HG03575 (cell line): ENCODE measurements around the gene AP4S1.
"Not testable (repeated sequence)": the region's sequence is repeated elsewhere in the genome, so short reads cannot be mapped to it uniquely, and the experiment has no call there.

Source experiments
- ATAC-seq: cut with Tn5 transposase; IDR thresholded peaks from one replicate; pipeline ENCODE4 v1.9.1; 2021; ENCODE audit not compliant: unreplicated experiment, insufficient number of reproducible peaks, low FRiP score; ENCODE audit errors: extremely low read depth

AP4S1 gene, protein sequence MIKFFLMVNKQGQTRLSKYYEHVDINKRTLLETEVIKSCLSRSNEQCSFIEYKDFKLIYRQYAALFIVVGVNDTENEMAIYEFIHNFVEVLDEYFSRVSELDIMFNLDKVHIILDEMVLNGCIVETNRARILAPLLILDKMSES

GRCh38 chr14:31025367-31026076 lies at the start of gene AP4S1:
TSS of gene AP4S1 (plus strand) at chr14:31025649. CDS start at chr14:31066197, 40,548 bp downstream.
- no peak for ATAC-seq

GRCh38 chr14:30977752-30978151 lies 47.7 kb upstream of the AP4S1 start:
- ATAC-seq = no peak

GRCh38 chr14:30980106-30980704 lies 45.2 kb upstream of the AP4S1 start:
- not testable (repeated sequence) for ATAC-seq

GRCh38 chr14:30980980-30981379 lies 44.5 kb upstream of the AP4S1 start:
- no peak for ATAC-seq

GRCh38 chr14:30982533-30982932 lies 42.9 kb upstream of the AP4S1 start:
- no peak for ATAC-seq

- no peak for ATAC-seq
These were observed 41.6 kb upstream of the AP4S1 start for GRCh38 chr14:30983858-30984257.

DNA sequence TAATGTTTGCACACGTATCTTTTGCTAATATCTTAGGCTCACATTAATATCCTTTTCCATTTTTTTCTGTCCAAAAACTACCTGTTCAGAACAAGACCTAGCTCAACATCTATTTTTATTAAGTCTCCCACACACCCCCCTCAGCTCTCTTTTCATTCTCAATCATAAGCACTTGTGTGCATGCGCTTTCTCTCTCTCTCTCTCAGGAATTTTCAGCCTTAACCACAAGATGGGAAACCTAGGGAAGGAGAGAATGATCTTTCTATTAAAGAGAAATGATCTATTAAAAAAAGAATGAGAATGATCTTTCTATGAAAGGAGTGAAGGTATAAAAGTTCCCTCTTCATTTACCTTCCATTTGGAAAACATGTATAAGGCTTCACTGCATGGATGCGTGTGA lies 39.7 kb upstream of the AP4S1 start:
- ATAC-seq = no peak

GRCh38 chr14:30988509-30988908 lies 36.9 kb upstream of the AP4S1 start:
- no peak for ATAC-seq

GRCh38 chr14:30990770-30991169 lies 34.7 kb upstream of the AP4S1 start:
- no peak for ATAC-seq

DNA sequence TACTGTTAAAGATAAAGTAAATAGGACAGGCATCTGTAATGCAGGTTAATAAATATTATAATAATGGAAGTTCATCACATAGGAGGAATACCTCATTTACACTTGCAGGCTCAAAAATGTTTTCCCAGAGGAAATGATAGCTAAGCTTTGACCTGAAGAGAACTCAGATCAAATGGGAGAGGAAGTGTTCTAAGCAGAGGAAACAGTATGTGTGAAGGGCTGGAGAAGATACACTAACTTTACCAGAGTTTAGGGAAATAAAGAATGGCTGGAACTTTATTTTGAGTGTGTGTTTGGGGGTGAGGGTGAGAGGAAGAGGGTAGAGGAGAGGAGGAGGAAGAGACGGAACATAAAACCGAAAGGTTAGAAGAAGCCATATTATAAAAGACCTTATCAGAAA lies 34.0 kb upstream of the AP4S1 start:
- ATAC-seq = no peak

DNA sequence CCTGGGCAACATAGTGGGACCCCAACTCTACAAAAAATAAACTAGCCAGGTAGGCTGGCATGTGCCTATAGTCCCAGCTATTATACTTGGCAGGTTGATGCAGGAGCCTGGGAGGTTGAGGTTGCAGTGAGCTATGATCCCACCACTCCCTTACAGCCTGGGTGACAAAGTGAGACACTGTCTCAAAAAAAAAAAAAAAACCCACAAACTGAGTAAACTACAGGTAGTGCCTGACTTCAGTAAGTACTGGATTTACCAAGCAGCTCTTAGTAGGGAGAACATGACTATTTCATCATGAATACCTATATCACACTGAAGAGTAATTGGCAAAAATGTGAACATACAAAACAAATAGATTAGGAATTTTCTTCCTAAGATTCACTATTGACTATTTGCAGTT lies 32.4 kb upstream of the AP4S1 start:
- ATAC-seq = no peak

GRCh38 chr14:30994681-30995620 lies 30.5 kb upstream of the AP4S1 start:
- ATAC-seq = no peak

GRCh38 chr14:30995689-30996088 lies 29.8 kb upstream of the AP4S1 start:
- no peak for ATAC-seq

DNA sequence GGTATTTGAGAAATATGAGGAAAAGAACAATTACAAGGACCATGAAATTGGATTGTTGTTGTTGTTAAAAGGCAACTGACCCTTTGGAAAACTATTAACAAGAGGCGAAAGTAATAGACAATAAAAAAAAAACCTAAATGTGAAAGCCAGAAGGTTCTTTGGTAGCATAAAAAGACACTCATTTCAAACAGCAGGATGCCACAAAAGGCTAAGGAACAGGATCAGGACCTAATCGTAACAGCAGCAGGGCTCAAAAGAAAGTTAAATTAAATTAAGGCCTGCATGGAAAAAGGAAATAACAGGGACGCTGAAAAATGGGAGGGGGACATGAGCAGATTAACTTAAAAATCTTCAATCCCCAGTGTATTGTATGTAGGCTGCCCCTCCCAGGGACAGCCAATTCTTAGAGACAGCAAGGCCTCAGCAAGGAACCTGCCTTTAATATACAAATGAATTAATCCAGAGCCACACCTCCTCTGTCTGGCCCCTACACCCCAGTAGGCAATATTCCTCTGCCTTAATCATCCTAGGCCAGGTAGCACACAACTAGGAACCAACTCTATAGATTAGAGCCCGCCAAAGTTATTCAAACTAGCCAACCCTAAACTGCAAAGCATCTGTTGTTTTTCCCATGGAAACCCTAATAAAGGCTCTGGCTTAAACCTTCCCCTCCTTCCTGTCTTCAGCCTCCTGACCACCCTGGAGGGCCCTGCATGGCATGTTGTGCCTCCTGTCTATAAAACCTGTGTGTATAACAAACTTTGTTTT lies 28.4 kb upstream of the AP4S1 start:
- no peak for ATAC-seq

GRCh38 chr14:30998100-30998706 lies 27.2 kb upstream of the AP4S1 start:
- ATAC-seq = no peak

- no peak for ATAC-seq
These were observed 26.2 kb upstream of the AP4S1 start for GRCh38 chr14:30999038-30999773.

DNA sequence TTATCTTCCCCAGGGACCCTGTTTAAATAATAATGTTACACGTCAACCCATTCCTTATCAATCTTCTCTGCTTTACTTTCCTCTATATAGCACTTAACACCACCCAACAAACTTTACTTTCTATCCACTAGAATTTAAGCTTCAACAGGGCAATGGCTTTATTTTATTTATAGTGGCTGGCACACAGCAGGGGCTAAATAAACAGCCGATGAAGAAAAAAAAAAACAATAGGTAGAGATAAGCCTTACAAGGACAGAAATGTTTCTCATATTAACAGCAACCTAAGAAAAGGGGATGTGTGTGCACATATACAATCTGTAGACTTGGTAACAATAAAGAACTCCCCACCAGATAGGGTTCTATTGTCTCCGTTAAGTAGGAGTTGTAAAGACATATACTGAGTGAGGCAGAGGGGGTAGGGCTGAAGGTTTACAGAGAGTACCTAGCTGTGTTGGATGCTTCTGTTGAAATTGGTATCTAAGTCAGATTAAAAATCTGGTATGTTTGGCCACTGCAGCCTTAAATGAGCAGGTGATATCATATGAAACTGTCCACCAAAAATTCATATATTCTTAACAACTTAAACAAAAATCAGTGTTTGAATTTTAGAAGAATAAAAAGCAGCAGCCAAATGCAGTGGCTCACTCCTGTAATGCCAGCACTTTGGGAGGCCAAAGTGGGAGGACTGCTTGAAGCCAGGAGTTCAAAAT lies 24.7 kb upstream of the AP4S1 start:
- no peak for ATAC-seq
